Fibroblast of mammary gland (primary cell): ENCODE measurements around the gene ACTL7B.

Experiments
- DNase-seq: peaks from one replicate; pipeline ENCODE4 v3.0.0-alpha.2; 2010; ENCODE audit warnings: low read depth
- H3K4me3 ChIP-seq: 2 replicates; pipeline ENCODE4 v1.5.1; 2011; ENCODE audit warnings: low read depth, mild to moderate bottlenecking, low read length, moderate library complexity; ENCODE audit not compliant: control insufficient read depth
- CTCF ChIP-seq: conservative IDR thresholded peaks from 2 replicates; pipeline ENCODE4 v1.5.1; 2011; ENCODE audit warnings: low read depth, low read length, inconsistent platforms; ENCODE audit not compliant: control insufficient read depth, insufficient read depth

Gene ACTL7B

GRCh38 chr9:108882052-108882888 lies 26.5 kb upstream of the ACTL7B start:
- no peak overlapping the region for H3K4me3 ChIP-seq
- TF ChIP-seq CTCF: no peak
- no peak for DNase-seq

- DNase-seq: no peak
- no peak for TF ChIP-seq CTCF
- H3K4me3 ChIP-seq: no peak overlapping the region
Observed at GRCh38 chr9:108880738-108881316, 25.0 kb upstream of the ACTL7B start.

DNA sequence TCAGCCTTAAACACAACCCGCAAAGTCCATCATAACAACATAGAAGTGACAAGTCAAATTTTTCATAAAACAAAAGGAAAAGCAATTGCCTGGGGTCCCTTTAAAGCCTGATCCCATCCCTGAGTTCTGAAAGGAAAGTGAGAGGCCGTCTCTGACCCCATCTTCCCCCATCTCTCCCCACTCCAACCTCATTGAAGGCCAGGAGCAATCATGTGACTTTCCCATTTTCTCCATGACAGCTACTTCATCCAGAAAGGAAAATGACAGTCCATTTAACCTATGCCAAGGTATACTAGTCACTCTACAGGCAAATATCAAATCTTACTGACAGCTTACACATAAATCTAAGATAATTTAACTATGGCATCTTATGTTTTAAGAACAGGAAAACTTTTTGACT lies 21.7 kb upstream of the ACTL7B start:
- DNase-seq: no peak
- TF ChIP-seq CTCF: no peak
- H3K4me3 ChIP-seq: no peak overlapping the region

DNA sequence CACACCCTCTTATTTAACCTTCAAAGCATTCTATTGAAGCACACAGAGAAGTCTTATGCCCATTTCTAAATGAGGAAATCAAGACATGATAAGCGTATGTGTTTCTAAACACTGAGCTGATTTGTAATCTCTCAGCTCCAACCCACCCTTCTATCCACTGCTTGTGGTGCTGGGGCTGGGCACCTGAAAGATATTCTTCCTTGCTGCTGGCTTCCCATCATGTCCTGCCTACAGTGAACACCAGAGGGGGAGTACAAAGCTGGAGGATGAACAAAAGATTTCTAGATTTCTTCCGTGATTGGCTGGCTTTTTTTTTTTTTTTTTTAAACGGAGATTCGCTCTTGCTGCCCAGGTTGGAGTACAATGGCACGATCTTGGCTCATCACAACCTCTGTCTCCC lies 20.6 kb upstream of the ACTL7B start:
- DNase-seq: no peak
- TF ChIP-seq CTCF: no peak
- no peak overlapping the region for H3K4me3 ChIP-seq

- DNase-seq: no peak
- no peak for TF ChIP-seq CTCF
- no peak overlapping the region for H3K4me3 ChIP-seq
Observed at GRCh38 chr9:108874058-108874788, 18.4 kb upstream of the ACTL7B start.

GRCh38 chr9:108869092-108869725 lies 13.4 kb upstream of the ACTL7B start:
- peak; percentile 18 for DNase-seq
- no peak for TF ChIP-seq CTCF
- no peak overlapping the region for H3K4me3 ChIP-seq
